HL-60 (cell line): ENCODE results near the gene CHRNB1.

Experiments
- CTCF ChIP-seq: IDR thresholded peaks from one replicate; pipeline ENCODE4 v1.5.1; 2011; ENCODE audit warnings: low read length, control low read depth, inconsistent platforms; ENCODE audit not compliant: insufficient read depth
- GABPA ChIP-seq: IDR thresholded peaks from 2 replicates; pipeline ENCODE4 v1.6.1; 2012; ENCODE audit warnings: low read depth
- POLR2AphosphoS5 ChIP-seq: IDR thresholded peaks from 2 replicates; pipeline ENCODE4 v1.6.1; 2012; ENCODE audit warnings: low read depth
- SPI1 ChIP-seq: IDR thresholded peaks from 2 replicates; pipeline ENCODE4 v1.6.1; 2012; ENCODE audit warnings: low read depth, mild to moderate bottlenecking, borderline replicate concordance
- TF ChIP-seq, protein P1 (sequence below): IDR thresholded peaks from 2 replicates; pipeline ENCODE4 v1.6.1; 2012; ENCODE audit warnings: low read depth; ENCODE audit not compliant: insufficient replicate concordance

DNA sequence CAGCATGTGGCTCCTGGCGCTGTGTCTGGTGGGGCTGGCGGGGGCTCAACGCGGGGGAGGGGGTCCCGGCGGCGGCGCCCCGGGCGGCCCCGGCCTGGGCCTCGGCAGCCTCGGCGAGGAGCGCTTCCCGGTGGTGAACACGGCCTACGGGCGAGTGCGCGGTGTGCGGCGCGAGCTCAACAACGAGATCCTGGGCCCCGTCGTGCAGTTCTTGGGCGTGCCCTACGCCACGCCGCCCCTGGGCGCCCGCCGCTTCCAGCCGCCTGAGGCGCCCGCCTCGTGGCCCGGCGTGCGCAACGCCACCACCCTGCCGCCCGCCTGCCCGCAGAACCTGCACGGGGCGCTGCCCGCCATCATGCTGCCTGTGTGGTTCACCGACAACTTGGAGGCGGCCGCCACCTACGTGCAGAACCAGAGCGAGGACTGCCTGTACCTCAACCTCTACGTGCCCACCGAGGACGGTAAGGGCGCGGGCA lies 36.6 kb upstream of the CHRNB1 start:
- TF ChIP-seq CTCF (no peak), POLR2AphosphoS5 (no peak), GABPA (no peak), SPI1 (no peak)
- TF ChIP-seq, protein P1, sequence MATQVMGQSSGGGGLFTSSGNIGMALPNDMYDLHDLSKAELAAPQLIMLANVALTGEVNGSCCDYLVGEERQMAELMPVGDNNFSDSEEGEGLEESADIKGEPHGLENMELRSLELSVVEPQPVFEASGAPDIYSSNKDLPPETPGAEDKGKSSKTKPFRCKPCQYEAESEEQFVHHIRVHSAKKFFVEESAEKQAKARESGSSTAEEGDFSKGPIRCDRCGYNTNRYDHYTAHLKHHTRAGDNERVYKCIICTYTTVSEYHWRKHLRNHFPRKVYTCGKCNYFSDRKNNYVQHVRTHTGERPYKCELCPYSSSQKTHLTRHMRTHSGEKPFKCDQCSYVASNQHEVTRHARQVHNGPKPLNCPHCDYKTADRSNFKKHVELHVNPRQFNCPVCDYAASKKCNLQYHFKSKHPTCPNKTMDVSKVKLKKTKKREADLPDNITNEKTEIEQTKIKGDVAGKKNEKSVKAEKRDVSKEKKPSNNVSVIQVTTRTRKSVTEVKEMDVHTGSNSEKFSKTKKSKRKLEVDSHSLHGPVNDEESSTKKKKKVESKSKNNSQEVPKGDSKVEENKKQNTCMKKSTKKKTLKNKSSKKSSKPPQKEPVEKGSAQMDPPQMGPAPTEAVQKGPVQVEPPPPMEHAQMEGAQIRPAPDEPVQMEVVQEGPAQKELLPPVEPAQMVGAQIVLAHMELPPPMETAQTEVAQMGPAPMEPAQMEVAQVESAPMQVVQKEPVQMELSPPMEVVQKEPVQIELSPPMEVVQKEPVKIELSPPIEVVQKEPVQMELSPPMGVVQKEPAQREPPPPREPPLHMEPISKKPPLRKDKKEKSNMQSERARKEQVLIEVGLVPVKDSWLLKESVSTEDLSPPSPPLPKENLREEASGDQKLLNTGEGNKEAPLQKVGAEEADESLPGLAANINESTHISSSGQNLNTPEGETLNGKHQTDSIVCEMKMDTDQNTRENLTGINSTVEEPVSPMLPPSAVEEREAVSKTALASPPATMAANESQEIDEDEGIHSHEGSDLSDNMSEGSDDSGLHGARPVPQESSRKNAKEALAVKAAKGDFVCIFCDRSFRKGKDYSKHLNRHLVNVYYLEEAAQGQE: no peak
